ENCODE results near the gene BEND5.

GRCh38 chr1:48756683-48757316 is 19.9 kb downstream of the BEND5 start:
- TF ChIP-seq, protein P1, sequence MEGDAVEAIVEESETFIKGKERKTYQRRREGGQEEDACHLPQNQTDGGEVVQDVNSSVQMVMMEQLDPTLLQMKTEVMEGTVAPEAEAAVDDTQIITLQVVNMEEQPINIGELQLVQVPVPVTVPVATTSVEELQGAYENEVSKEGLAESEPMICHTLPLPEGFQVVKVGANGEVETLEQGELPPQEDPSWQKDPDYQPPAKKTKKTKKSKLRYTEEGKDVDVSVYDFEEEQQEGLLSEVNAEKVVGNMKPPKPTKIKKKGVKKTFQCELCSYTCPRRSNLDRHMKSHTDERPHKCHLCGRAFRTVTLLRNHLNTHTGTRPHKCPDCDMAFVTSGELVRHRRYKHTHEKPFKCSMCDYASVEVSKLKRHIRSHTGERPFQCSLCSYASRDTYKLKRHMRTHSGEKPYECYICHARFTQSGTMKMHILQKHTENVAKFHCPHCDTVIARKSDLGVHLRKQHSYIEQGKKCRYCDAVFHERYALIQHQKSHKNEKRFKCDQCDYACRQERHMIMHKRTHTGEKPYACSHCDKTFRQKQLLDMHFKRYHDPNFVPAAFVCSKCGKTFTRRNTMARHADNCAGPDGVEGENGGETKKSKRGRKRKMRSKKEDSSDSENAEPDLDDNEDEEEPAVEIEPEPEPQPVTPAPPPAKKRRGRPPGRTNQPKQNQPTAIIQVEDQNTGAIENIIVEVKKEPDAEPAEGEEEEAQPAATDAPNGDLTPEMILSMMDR (IDR thresholded peaks at IDR 0.05) = no peak
- TF ChIP-seq POLR2AphosphoS5 (IDR thresholded peaks at IDR 0.05; ENCODE audit: insufficient read depth in 1 of 2, low read depth in 1 of 2) = no peak
- no peak for TF ChIP-seq POLR2A (IDR thresholded peaks at IDR 0.05)
